ENCODE data around the gene NDUFA3.
"Not testable (repeated sequence)": the region's sequence is repeated elsewhere in the genome, so short reads cannot be mapped to it uniquely, and the experiment has no call there.

- not testable (repeated sequence) for TF ChIP-seq POLR2A, CTCF (IDR thresholded peaks at IDR 0.05)
Observed at GRCh38 chr19:54099903-54100255, 2.8 kb upstream of the NDUFA3 start.
